Left lung (tissue), 10 donors: ENCODE data around the gene TSSK3. TPM values are rescaled to one million over a fixed set of nuclear protein-coding genes. Genes with fewer than 3 reads are reported as not detected.

Experiments
- ATAC-seq: fragments of 200-7000 bp; cut with Tn5 transposase; one replicate; pipeline ENCODE4 v1.9.1; 2020; ENCODE audit warnings: moderate library complexity
- DNase-seq, 4 donors: peaks; one replicate each; pipeline ENCODE4 v3.0.0-alpha.2; 2013 to 2020
- H3K27ac ChIP-seq, 2 donors: fragments of 200-600 bp; sonication (generic) in 1 of 2; one replicate each; pipeline versions ENCODE4 v1.5.0 to v1.8.0; 2020 to 2021
- H3K27me3 ChIP-seq, 2 donors: fragments of 200-600 bp; sonication (generic) in 1 of 2; one replicate each; pipeline versions ENCODE4 v1.5.0 to v1.8.0; 2020 to 2021
- H3K36me3 ChIP-seq, 2 donors: fragments of 200-600 bp; sonication (generic) in 1 of 2; one replicate each; pipeline versions ENCODE4 v1.5.0 to v1.8.0; 2020 to 2021
- H3K4me1 ChIP-seq, 2 donors: fragments of 200-600 bp; one replicate each; pipeline ENCODE4 v1.8.0; 2021
- H3K4me3 ChIP-seq, 2 donors: fragments of 200-600 bp; sonication (generic) in 1 of 2; one replicate each; pipeline versions ENCODE4 v1.5.0 to v1.8.0; 2020 to 2021; ENCODE audit warnings: mild to moderate bottlenecking in 1 of 2
- H3K9me3 ChIP-seq, 2 donors: fragments of 200-600 bp; sonication (generic) in 1 of 2; one replicate each; pipeline versions ENCODE4 v1.5.0 to v1.8.0; 2020 to 2021
- CTCF ChIP-seq, 2 donors: fragments of 200-600 bp; sonication (generic) in 1 of 2; IDR thresholded peaks; one replicate each; pipeline versions ENCODE4 v1.5.0 to v1.8.0; 2021; ENCODE audit warnings: antibody characterized with exemption in 2 of 2
- intact Hi-C, 2 donors: fragments of 100-400 bp; cut with DNase I; formaldehyde crosslinking; loops; one replicate each; pipeline versions ENCODE4 v1.11.2 to v1.14.2; 2022
- polyA plus RNA-seq, 6 donors: library from polyadenylated mRNA; unstranded; fragments of 120-200 nt; gene quantifications; one replicate each; pipeline ENCODE4 v1.2.1, GENCODE V29; 2013; ENCODE audit not compliant: insufficient read length in 6 of 6
- total RNA-seq, 2 donors: library from RNA; stranded (reverse); fragmentation: NEBNext Ultra II Directional; extraction: Animal tissue kit (Norgen Biotek cat#: 25700); gene quantifications; one replicate each; pipeline ENCODE4 v1.2.1, GENCODE V29; 2021
- donor health status: DM: no; HTN: yes; CAD: no.
- donor health status: DM: no; HTN: no; CAD: no.

The TSSK3 gene
- total and polyA plus RNA-seq, 8 donors = 1.8 to 7.8 (median 4.0) TPM

GRCh38 chr1:32351399-32352238 is 10.7 kb upstream of the TSSK3 start:
- Histone ChIP-seq H3K9me3 (peaks cover 0 to 2% of the 10 kb centered on the region in 2 donors), H3K36me3 (no peaks in the 10 kb centered on the region), H3K27me3 (no peaks in the 10 kb centered on the region), H3K4me3 (peak overlapping the region; percentile 59 to 61), H3K4me1 (peaks cover 28 to 63% of the 10 kb centered on the region in 2 donors), H3K27ac (peak overlapping the region; percentile 89 to 93)
- TF ChIP-seq CTCF (IDR thresholded peaks at IDR 0.05) = no peak
- intact Hi-C loops = no loop called here
- ATAC-seq (peak; percentile 95), DNase-seq (peak; percentile 93 to 99 (median 96))

GRCh38 chr1:32352239-32352745 is 10.0 kb upstream of the TSSK3 start:
- no peak for TF ChIP-seq CTCF (IDR thresholded peaks at IDR 0.05)

GRCh38 chr1:32352831-32353383 is 9.4 kb upstream of the TSSK3 start:
- peak overlapping the region in 1 of 2 donors; percentile 93 for H3K27ac ChIP-seq
- peaks cover 28 to 62% of the 10 kb centered on the region in 2 donors for H3K4me1 ChIP-seq
- TF ChIP-seq CTCF (IDR thresholded peaks at IDR 0.05) = no peak
- intact Hi-C loops = no loop called here
- no peaks in the 10 kb centered on the region for H3K27me3 ChIP-seq
- DNase-seq (no peak), ATAC-seq (no peak)
- H3K36me3 ChIP-seq = no peaks in the 10 kb centered on the region
- H3K9me3 ChIP-seq = peaks cover 0 to 2% of the 10 kb centered on the region in 2 donors
- H3K4me3 ChIP-seq = no peak overlapping the region

More at GRCh38 chr1:32352239-32352745, 10.0 kb upstream of the TSSK3 start:
- H3K27ac ChIP-seq = peak overlapping the region; percentile 89 to 93
- H3K9me3 ChIP-seq = peaks cover 0 to 2% of the 10 kb centered on the region in 2 donors
- DNase-seq (no peak), ATAC-seq (no peak)
- H3K4me3 ChIP-seq = peak overlapping the region; percentile 59 to 61
- peaks cover 28 to 63% of the 10 kb centered on the region in 2 donors for H3K4me1 ChIP-seq
- H3K36me3 ChIP-seq = no peaks in the 10 kb centered on the region
- no peaks in the 10 kb centered on the region for H3K27me3 ChIP-seq
- intact Hi-C loops = no loop called here

DNA sequence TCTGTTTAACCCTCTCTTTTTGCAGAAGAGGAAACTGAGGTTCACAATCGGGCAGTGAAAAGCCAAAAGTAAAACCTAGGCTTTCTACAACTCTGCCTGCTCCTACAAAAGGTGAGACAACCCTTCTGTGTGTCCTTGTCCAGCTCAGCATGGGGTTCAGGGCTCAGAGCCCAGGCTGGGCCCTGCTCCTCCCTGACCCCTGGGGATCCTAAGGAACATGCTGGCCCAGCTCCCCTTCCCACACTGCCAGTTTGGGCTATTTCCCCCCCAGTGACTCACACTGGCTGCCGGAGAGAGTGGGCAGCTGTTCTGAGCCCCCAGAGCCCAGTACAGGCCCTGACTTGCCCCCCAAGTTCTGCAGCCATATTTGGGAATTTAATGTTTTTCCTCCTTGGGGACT is 8.9 kb upstream of the TSSK3 start:
- peak overlapping the region in 1 of 2 donors; percentile 93 for H3K27ac ChIP-seq
- H3K4me3 ChIP-seq = no peak overlapping the region
- DNase-seq (no peak), ATAC-seq (no peak)
- intact Hi-C loops = no loop called here
- no peak for TF ChIP-seq CTCF (IDR thresholded peaks at IDR 0.05)
- H3K27me3 ChIP-seq = no peaks in the 10 kb centered on the region
- peaks cover 28 to 57% of the 10 kb centered on the region in 2 donors for H3K4me1 ChIP-seq
- H3K9me3 ChIP-seq = peaks cover 0 to 2% of the 10 kb centered on the region in 2 donors
- no peaks in the 10 kb centered on the region for H3K36me3 ChIP-seq
